ENCODE data around the gene RBBP4. TPM values are rescaled to one million over a fixed set of nuclear protein-coding genes. Genes with fewer than 3 reads are reported as not detected.

RBBP4 gene
- total RNA-seq, 4 donors from 2014 or later: 40.4 to 117 (median 67.7) TPM

GRCh38 chr1:32703479-32704291 lies 52.7 kb downstream of the RBBP4 start:
- in situ Hi-C loops (cut with MboI; ENCODE audit: low pct_ligation_motif_present in 1 of 4, low pct_unique_long_range_greater_than_20kb in 1 of 4, low sequenced_read_pairs in 3 of 4) (loop anchor here in 1 of 4 donors (10.0 kb wide), 1 partner anchor 161 kb away; no protein-coding TSS in a partner anchor), intact Hi-C loops (cut with DNase I; ENCODE audit: low total_unique reads) (no loop called here)
- TF ChIP-seq POLR2AphosphoS5 (IDR thresholded peaks at IDR 0.05) (peak in 1 of 3 donors; percentile 21), EP300 (IDR thresholded peaks at IDR 0.05; ENCODE audit: low read depth) (no peak)
- Histone ChIP-seq H3K4me1 (peaks cover 23 to 36% (median 27%) of the 10 kb centered on the region in 4 donors), H3K9me3 (no peaks in the 10 kb centered on the region), H3K4me3 (peak overlapping the region in 3 of 4 donors; percentile 61 to 71 (median 62)), H3K27me3 (no peaks in the 10 kb centered on the region), H3K36me3 (no peaks in the 10 kb centered on the region), H3K27ac (peak overlapping the region; percentile 87 to 92 (median 90))
- WGBS, 2 donors (ENCODE audit: low coverage in 1 of 2): 6 to 51% methylated on average over 3 to 18 of the region's 18 CpGs
- no peak for DNase-seq

- in situ Hi-C loops (cut with MboI; ENCODE audit: low pct_ligation_motif_present in 1 of 4, low pct_unique_long_range_greater_than_20kb in 1 of 4, low sequenced_read_pairs in 3 of 4) (loop anchor here in 1 of 4 donors (10.0 kb wide), 1 partner anchor 159 kb away; no protein-coding TSS in a partner anchor), intact Hi-C loops (cut with DNase I; ENCODE audit: low total_unique reads) (no loop called here)
- no peaks in the 10 kb centered on the region for H3K27me3 ChIP-seq
- H3K4me3 ChIP-seq: no peak overlapping the region
- WGBS, 2 donors (ENCODE audit: low coverage in 1 of 2): 94 to 100% methylated on average over 4 to 7 of the region's 7 CpGs
- DNase-seq: no peak
- H3K36me3 ChIP-seq: no peaks in the 10 kb centered on the region
- peak overlapping the region in 2 of 4 donors; percentile 3 to 92 for H3K27ac ChIP-seq
- TF ChIP-seq POLR2AphosphoS5 (IDR thresholded peaks at IDR 0.05): no peak
- TF ChIP-seq EP300 (IDR thresholded peaks at IDR 0.05; ENCODE audit: low read depth): no peak
- TF ChIP-seq CTCF (IDR thresholded peaks at IDR 0.05): no peak
- TF ChIP-seq POLR2A (IDR thresholded peaks at IDR 0.05): no peak
- H3K4me1 ChIP-seq: peaks cover 23 to 36% (median 27%) of the 10 kb centered on the region in 4 donors
- no peaks in the 10 kb centered on the region for H3K9me3 ChIP-seq
Observed at GRCh38 chr1:32705516-32705915, 54.5 kb downstream of the RBBP4 start.

GRCh38 chr1:32706491-32706890 lies 55.5 kb downstream of the RBBP4 start:
- no peak for DNase-seq
- intact Hi-C loops (cut with DNase I; ENCODE audit: low total_unique reads): no loop called here
- peaks cover 16 to 26% (median 18%) of the 10 kb centered on the region in 4 donors for H3K4me1 ChIP-seq
- H3K27ac ChIP-seq: peak overlapping the region in 3 of 4 donors; percentile 16 to 92 (median 25)
- H3K36me3 ChIP-seq: no peaks in the 10 kb centered on the region
- in situ Hi-C loops (cut with MboI; ENCODE audit: low pct_ligation_motif_present in 1 of 4, low pct_unique_long_range_greater_than_20kb in 1 of 4, low sequenced_read_pairs in 3 of 4): loop anchor here in 1 of 4 donors (10.0 kb wide), 1 partner anchor 158 kb away; no protein-coding TSS in a partner anchor
- no peak overlapping the region for H3K4me3 ChIP-seq
- H3K27me3 ChIP-seq: no peaks in the 10 kb centered on the region
- TF ChIP-seq POLR2A (IDR thresholded peaks at IDR 0.05) (no peak), POLR2AphosphoS5 (IDR thresholded peaks at IDR 0.05) (no peak), EP300 (IDR thresholded peaks at IDR 0.05; ENCODE audit: low read depth) (no peak), CTCF (IDR thresholded peaks at IDR 0.05) (no peak)
- WGBS, 2 donors (ENCODE audit: low coverage in 1 of 2): 58% methylated on average over 1 of the region's 1 CpG; no CpG with 5 or more reads in 1 of the 2 donors
- no peaks in the 10 kb centered on the region for H3K9me3 ChIP-seq

GRCh38 chr1:32709075-32709474 lies 58.1 kb downstream of the RBBP4 start:
- Histone ChIP-seq H3K27ac (no peak overlapping the region), H3K4me1 (peaks cover 0 to 19% (median 8%) of the 10 kb centered on the region in 4 donors), H3K27me3 (no peaks in the 10 kb centered on the region), H3K4me3 (no peak overlapping the region), H3K36me3 (no peaks in the 10 kb centered on the region), H3K9me3 (no peaks in the 10 kb centered on the region)
- 83 to 90% methylated on average over 2 of the region's 2 CpGs for WGBS, 2 donors (ENCODE audit: low coverage in 1 of 2)
- no peak for DNase-seq
- in situ Hi-C loops (cut with MboI; ENCODE audit: low pct_ligation_motif_present in 1 of 4, low pct_unique_long_range_greater_than_20kb in 1 of 4, low sequenced_read_pairs in 3 of 4): loop anchor here in 1 of 4 donors (10.0 kb wide), 1 partner anchor 156 kb away; no protein-coding TSS in a partner anchor
- intact Hi-C loops (cut with DNase I; ENCODE audit: low total_unique reads): no loop called here
- TF ChIP-seq POLR2A (IDR thresholded peaks at IDR 0.05) (no peak), CTCF (IDR thresholded peaks at IDR 0.05) (no peak), EP300 (IDR thresholded peaks at IDR 0.05; ENCODE audit: low read depth) (no peak), POLR2AphosphoS5 (IDR thresholded peaks at IDR 0.05) (no peak)

Measured in transverse colon (tissue), 4 donors.